KMS-11 (cell line): ENCODE measurements around the gene TMEM126A.

Source experiments
- H2AFZ ChIP-seq: fragments of 200-600 bp; sonication (generic); 2 replicates; pipeline ENCODE4 v1.6.1; 2016; ENCODE audit warnings: antibody characterized with exemption, mixed run types, low read depth
- H3K27ac ChIP-seq: fragments of 200-600 bp; sonication (generic); 2 replicates; pipeline ENCODE4 v1.6.1; 2016; ENCODE audit warnings: mild to moderate bottlenecking, mixed run types
- H3K27me3 ChIP-seq: fragments of 200-600 bp; sonication (generic); 2 replicates; pipeline ENCODE4 v1.6.1; 2017; ENCODE audit warnings: mild to moderate bottlenecking, low read depth, mixed run types, moderate library complexity; ENCODE audit not compliant: insufficient read depth
- H3K36me3 ChIP-seq: fragments of 200-600 bp; sonication (generic); 2 replicates; pipeline ENCODE4 v1.6.1; 2017; ENCODE audit warnings: mild to moderate bottlenecking, mixed run types; ENCODE audit not compliant: insufficient read depth
- H3K4me1 ChIP-seq: fragments of 200-600 bp; sonication (generic); 2 replicates; pipeline ENCODE4 v1.6.1; 2016; ENCODE audit warnings: mild to moderate bottlenecking, low read depth, mixed run types; ENCODE audit not compliant: poor library complexity, severe bottlenecking
- H3K4me2 ChIP-seq: fragments of 200-600 bp; sonication (generic); 2 replicates; pipeline ENCODE4 v1.7.0; 2016; ENCODE audit warnings: mild to moderate bottlenecking, mixed run types
- H3K4me3 ChIP-seq: fragments of 200-600 bp; sonication (generic); IDR thresholded peaks from 2 replicates; pipeline ENCODE4 v1.6.1; 2017; ENCODE audit warnings: low read depth, low read length, mixed read lengths; ENCODE audit not compliant: insufficient read depth
- H3K79me2 ChIP-seq: fragments of 200-600 bp; sonication (generic); 2 replicates; pipeline ENCODE4 v1.6.1; 2016; ENCODE audit warnings: low read depth, mixed run types; ENCODE audit not compliant: insufficient read depth
- H3K9ac ChIP-seq: fragments of 200-600 bp; sonication (generic); 2 replicates; pipeline ENCODE4 v1.6.1; 2016; ENCODE audit warnings: mild to moderate bottlenecking, mixed run types
- H4K20me1 ChIP-seq: fragments of 200-600 bp; sonication (generic); 2 replicates; pipeline ENCODE4 v1.6.1; 2016; ENCODE audit warnings: mild to moderate bottlenecking, mixed run types; ENCODE audit not compliant: insufficient read depth
- CTCF ChIP-seq: fragments of 200-600 bp; sonication (generic); conservative IDR thresholded peaks from 2 replicates; pipeline ENCODE4 v1.6.1; 2017; ENCODE audit warnings: low read depth, mild to moderate bottlenecking, antibody characterized with exemption, low read length, moderate library complexity, mixed read lengths

The TMEM126A gene

GRCh38 chr11:85627998-85628770 is 19.6 kb upstream of the TMEM126A start, which contains the start of gene TMEM126B:
TSS of gene TMEM126B (plus strand) at chr11:85628593. CDS start at chr11:85628608, 15 bp downstream.
- Histone ChIP-seq H2AFZ (peak within 1 kb of the TSS; percentile 94), H3K9ac (peak within 1 kb of the TSS; percentile 68), H3K4me3 (peak within 1 kb of the TSS; percentile 39), H3K79me2 (peaks cover 38% of the 10 kb centered on the region), H3K27me3 (no peaks in the 10 kb centered on the region), H4K20me1 (no peaks in the 10 kb centered on the region), H3K36me3 (no peaks in the 10 kb centered on the region), H3K27ac (peak within 1 kb of the TSS; percentile 42), H3K4me2 (peak within 1 kb of the TSS; percentile 48), H3K4me1 (peaks cover 16% of the 10 kb centered on the region)
- no peak for TF ChIP-seq CTCF

- peak overlapping the region; percentile 94; the same call in 1 of the 2 replicates for H2AFZ ChIP-seq
- no peaks in the 10 kb centered on the region for H3K36me3 ChIP-seq
- H3K27ac ChIP-seq = peak overlapping the region; percentile 42
- no peak for TF ChIP-seq CTCF
- H3K27me3 ChIP-seq = no peaks in the 10 kb centered on the region
- H3K9ac ChIP-seq = peak overlapping the region; percentile 68
- peak overlapping the region; percentile 38 for H3K4me2 ChIP-seq
- peaks cover 16% of the 10 kb centered on the region for H3K4me1 ChIP-seq
- peak overlapping the region; percentile 39 for H3K4me3 ChIP-seq
- no peaks in the 10 kb centered on the region for H4K20me1 ChIP-seq
- peaks cover 38% of the 10 kb centered on the region for H3K79me2 ChIP-seq
Measured at GRCh38 chr11:85628771-85629341, 18.9 kb upstream of the TMEM126A start.

GRCh38 chr11:85634747-85635146 is 13.0 kb upstream of the TMEM126A start:
- Histone ChIP-seq H3K36me3 (no peaks in the 10 kb centered on the region; the same call in 1 of the 2 replicates), H4K20me1 (no peaks in the 10 kb centered on the region), H3K27ac (no peak overlapping the region), H3K27me3 (no peaks in the 10 kb centered on the region), H3K4me1 (peaks cover 2% of the 10 kb centered on the region), H3K4me2 (no peak overlapping the region), H3K9ac (no peak overlapping the region), H2AFZ (no peak overlapping the region), H3K4me3 (no peak overlapping the region), H3K79me2 (peaks cover 26% of the 10 kb centered on the region)
- no peak for TF ChIP-seq CTCF

DNA sequence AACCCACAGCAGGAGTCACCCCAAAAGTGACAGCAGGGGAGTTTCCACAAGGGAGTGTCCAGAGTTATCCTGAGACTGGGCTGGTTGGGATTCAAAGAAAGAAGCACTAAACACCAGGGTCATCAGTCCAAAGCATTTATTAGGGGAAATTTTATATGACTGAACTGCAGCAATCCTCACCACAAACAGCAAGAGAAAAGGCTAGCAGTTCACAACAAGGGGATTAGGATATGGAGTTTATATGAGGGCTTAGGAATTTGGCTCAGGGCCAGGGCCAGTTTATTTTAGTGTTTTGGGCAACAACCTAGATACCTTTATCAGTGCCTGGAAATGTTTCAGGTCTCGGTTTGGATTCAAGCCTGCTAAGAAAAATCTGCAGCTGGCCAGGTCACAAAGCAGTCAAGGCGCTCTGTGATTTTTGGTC is 4.6 kb upstream of the TMEM126A start:
- H3K79me2 ChIP-seq = peaks cover 1% of the 10 kb centered on the region; the same call in 1 of the 2 replicates
- TF ChIP-seq CTCF = no peak
- no peak overlapping the region for H3K27ac ChIP-seq
- peaks cover 7% of the 10 kb centered on the region for H3K4me1 ChIP-seq
- no peaks in the 10 kb centered on the region for H3K36me3 ChIP-seq
- no peak overlapping the region for H3K4me2 ChIP-seq
- H3K27me3 ChIP-seq = no peaks in the 10 kb centered on the region
- H3K9ac ChIP-seq = no peak overlapping the region
- no peak overlapping the region for H2AFZ ChIP-seq
- no peak overlapping the region for H3K4me3 ChIP-seq
- no peaks in the 10 kb centered on the region for H4K20me1 ChIP-seq
